NCI-H1930 (cell line): ENCODE data around the gene TOGARAM2.
"Not testable (repeated sequence)": the region's sequence is repeated elsewhere in the genome, so short reads cannot be mapped to it uniquely, and the experiment has no call there.

ENCODE experiments used
- DNase-seq, 2 experiments: peaks; one replicate each; lab custom pipeline; 2025; lab: John Stamatoyannopoulos, UW

TOGARAM2 gene

GRCh38 chr2:28977176-28977875, 3.8 kb upstream of the TOGARAM2 start:
- DNase-seq, result no peak

- DNase-seq, result not testable (repeated sequence)
Measured at GRCh38 chr2:28978001-28978400, 3.1 kb upstream of the TOGARAM2 start.

- no peak for DNase-seq
Measured at GRCh38 chr2:28978606-28979005, 2.5 kb upstream of the TOGARAM2 start.

GRCh38 chr2:28979041-28979440, 2.1 kb upstream of the TOGARAM2 start:
- DNase-seq, result no peak

GRCh38 chr2:28979576-28980366, 1.3 kb upstream of the TOGARAM2 start:
- no peak for DNase-seq

GRCh38 chr2:28980368-28981015, 606 bp upstream of the TOGARAM2 start:
- no peak for DNase-seq

GRCh38 chr2:28981620-28982376, 700 bp downstream of the TOGARAM2 start:
- DNase-seq, result no peak

- no peak for DNase-seq
Measured at GRCh38 chr2:28982381-28982950, 1.4 kb downstream of the TOGARAM2 start.

GRCh38 chr2:28986429-28986828, 5.3 kb downstream of the TOGARAM2 start:
- DNase-seq, result no peak

- DNase-seq, result no peak
Measured at GRCh38 chr2:28989973-28990372, 8.9 kb downstream of the TOGARAM2 start.

GRCh38 chr2:28990445-28990844, 9.3 kb downstream of the TOGARAM2 start:
- no peak for DNase-seq

GRCh38 chr2:28991021-28991420, 9.9 kb downstream of the TOGARAM2 start:
- no peak for DNase-seq

GRCh38 chr2:28991460-28991859, 10.4 kb downstream of the TOGARAM2 start:
- no peak for DNase-seq

- no peak for DNase-seq
Measured at GRCh38 chr2:28993206-28993960, 12.3 kb downstream of the TOGARAM2 start.

- DNase-seq, result no peak
Measured at GRCh38 chr2:28994074-28994473, 13.0 kb downstream of the TOGARAM2 start.

- no peak for DNase-seq
Measured at GRCh38 chr2:28994679-28995078, 13.6 kb downstream of the TOGARAM2 start.

- no peak for DNase-seq
Measured at GRCh38 chr2:28995765-28996750, 15.0 kb downstream of the TOGARAM2 start.

- no peak for DNase-seq
Measured at GRCh38 chr2:28997237-28997846, 16.2 kb downstream of the TOGARAM2 start.
